NCI-H1694 (cell line): ENCODE data around the gene RUNX2.

Experiments used
- DNase-seq: peaks from one replicate; lab custom pipeline; 2025; lab: John Stamatoyannopoulos, UW

Gene RUNX2

GRCh38 chr6:45487645-45488044 is 159.5 kb downstream of the RUNX2 start:
- no peak for DNase-seq

DNA sequence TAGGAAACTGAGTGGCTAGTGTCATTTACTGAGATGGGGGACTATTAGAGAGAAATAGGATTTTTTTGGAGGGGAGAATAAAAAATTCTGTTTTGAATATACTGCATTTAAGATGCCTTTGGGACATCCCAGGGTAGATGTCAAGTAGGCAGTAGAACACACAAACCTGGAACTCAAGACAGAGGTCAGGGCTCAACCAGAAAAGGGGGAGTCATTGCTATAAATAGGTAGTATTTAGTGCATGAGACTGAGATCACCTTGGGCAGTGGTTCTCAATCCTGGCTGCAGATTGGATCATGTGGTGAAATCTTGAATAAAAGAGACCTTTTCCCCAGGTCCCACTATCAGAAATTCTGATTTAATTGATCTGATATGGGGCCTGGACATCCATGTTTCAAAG is 160.1 kb downstream of the RUNX2 start:
- DNase-seq: no peak

DNA sequence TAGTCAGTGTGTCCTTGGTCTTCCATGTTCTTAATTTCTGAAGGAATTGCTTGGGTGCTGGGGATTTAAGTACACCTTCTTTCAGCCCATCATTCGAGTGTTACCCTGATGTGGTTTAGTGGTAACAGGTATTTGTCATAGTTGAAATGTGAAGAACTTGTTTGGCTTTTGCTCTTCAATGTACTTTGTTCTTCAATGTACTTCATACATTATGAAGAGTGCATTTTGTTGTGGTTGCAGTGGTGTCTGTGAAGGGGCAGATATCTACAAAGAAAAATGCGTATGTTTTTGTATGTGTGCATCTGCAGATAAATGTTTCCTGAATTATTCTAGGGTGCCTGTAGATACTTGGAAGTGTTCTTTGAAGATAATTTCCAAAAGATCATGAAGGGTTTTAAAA is 160.8 kb downstream of the RUNX2 start:
- no peak for DNase-seq

- no peak for DNase-seq
Observed at GRCh38 chr6:45491048-45491735, 163.1 kb downstream of the RUNX2 start.

GRCh38 chr6:45491874-45492273 is 163.7 kb downstream of the RUNX2 start:
- no peak for DNase-seq

DNA sequence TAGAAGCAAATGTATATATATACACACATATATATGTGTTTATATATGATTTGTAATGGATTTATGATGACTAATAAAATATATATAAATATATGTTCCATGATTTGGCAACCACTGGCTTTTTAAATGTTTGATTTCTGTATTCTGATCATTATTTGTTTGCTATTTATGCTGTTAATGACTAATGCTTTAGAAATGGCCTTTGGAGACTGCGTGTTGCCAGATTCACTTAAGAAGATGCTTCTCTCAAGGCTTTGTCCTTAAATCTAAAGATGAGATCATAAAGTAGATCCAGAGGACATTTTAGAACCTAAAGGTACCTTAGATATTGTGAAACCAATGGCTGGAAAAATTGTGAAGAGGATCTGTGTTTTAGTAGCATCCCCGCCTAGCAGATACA is 165.6 kb downstream of the RUNX2 start:
- no peak for DNase-seq

- no peak for DNase-seq
Observed at GRCh38 chr6:45494416-45495135, 166.4 kb downstream of the RUNX2 start.

- no peak for DNase-seq
Observed at GRCh38 chr6:45495429-45496084, 167.4 kb downstream of the RUNX2 start.

GRCh38 chr6:45496085-45496433 is 167.9 kb downstream of the RUNX2 start:
- no peak for DNase-seq

DNA sequence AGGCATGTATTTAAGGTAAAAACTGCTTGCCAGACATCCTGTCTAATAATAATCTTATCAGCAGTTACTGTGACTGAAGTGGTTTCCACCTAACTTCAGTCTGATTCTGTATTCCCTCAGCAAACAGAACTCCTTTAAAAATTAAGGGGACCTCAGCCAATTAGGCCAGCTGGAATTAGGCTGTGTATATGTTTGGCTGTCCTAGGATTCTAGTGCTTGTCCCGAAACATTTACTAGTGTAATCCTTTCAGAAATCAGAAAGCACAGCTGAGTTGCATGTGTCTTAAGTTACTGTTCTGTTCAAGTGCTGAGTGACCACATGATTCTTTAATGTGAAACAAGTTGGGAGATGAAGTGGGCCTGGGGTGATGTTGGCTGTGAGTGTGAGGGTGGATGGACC is 170.5 kb downstream of the RUNX2 start:
- DNase-seq: no peak

GRCh38 chr6:45500924-45501816 is 173.0 kb downstream of the RUNX2 start:
- no peak for DNase-seq

DNA sequence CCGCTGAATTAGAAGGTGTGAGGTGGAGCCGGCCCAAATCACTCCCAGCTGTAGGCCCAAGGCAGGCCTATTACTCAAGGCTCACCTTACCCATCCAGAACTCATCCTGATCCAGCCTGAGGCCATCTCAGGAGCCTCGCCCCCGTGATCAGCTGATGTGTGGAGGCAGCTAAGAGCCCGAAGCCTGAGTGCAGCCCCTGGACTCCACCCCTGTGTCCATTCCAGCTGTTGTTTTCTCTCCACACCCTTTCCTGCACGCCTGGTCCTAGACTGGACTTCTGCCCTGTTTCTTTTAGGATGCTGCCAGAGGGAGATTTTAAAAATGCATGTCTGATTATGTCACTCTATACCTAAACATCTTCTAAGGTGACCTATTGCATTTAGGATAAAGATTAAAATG is 174.3 kb downstream of the RUNX2 start:
- no peak for DNase-seq

DNA sequence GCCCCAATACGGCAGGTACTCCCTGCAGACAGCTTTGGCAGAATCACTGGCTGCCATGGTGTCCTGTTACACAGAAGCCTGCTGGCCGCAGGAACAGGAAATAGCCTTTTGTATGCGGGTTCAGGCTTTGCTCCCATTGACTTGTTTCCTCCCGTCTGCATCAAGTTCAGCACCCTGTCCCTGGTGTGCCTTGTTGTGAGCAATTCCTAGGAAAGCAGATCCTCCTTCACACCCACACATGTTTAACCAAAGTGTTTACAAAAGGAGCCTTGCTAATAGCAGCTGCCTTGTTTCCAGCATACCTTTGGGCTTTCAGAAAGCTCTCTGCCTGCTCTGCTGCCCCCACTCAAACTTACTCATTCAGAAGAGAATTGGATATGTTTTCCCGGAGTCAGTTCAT is 176.8 kb downstream of the RUNX2 start:
- DNase-seq: no peak

DNA sequence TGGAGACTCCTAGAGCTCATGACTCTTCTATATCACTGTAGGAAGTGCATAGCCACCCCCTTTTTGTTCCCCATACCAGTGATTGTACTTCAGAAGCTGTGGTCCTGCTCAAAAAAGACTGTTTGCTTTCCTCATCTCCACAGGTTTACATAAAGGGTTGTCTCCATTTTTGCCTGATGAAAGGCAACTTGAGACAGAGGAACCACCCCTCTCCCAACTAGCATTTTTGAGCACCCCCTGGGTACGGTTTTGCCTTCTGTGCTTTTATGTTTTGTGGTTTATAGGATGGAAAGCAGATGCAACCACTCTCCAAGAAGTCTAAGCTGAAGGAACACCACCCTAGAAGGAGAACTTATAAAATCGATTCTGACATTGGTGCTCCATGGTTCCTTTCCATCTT is 177.3 kb downstream of the RUNX2 start:
- DNase-seq: no peak

DNA sequence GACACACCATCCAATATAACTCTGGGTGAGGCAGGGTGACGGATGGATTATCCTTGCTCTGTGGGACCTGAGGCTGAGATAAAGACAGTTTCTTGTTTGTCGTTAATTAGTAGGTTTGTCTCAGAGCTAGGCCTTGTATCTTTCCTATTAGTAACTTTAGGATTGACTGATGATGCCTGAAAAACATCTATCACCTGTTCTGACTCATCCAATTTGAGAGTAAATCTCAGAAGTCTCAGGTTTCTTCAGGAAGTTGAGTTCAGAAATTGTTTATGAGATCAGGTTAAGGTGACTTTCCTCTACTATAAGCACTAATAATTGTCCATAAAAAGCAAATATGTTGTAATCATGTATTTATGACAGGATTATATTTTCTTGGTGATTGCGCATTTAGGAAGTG is 179.1 kb downstream of the RUNX2 start:
- no peak for DNase-seq

DNA sequence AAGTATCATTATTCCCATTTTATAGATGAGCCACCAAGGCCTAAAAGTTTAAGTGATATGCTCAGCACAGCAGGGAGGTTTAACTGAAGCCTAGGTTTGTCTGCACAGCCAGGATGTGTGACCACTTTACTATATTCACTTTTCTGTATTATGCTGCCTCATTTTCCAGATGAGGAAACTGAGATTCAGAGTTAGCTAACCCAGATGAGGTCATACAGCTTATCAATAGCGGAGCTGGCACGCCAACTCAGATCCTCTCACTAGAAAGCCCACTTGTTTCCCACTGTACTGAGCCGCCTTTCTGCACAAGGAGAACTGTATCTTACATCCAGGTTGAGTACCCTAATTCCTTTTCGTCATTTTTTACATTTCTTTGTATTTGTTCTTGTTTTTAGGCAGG is 181.3 kb downstream of the RUNX2 start:
- DNase-seq: no peak

GRCh38 chr6:45512717-45513116 is 184.6 kb downstream of the RUNX2 start:
- no peak for DNase-seq

DNA sequence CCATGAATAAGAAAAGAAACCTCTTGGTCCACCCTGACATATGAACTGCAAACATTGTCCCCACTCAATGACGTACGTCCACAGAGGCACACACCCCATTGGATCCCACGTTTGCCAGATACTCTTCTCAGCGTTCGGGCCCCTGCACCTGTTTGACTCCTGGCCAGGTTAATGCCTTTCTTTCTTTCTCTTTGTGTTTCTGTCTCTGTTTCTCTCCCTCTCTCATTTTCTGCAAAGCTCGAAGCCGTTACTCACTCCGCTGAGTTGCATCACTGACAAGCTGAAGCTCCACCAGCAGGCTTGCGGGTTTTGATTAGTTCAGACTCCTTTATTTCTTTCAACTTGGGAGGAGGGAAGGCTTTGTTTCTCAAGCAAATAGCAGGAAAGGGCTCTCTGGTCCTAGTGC is 185.1 kb downstream of the RUNX2 start:
- no peak for DNase-seq

GRCh38 chr6:45513843-45514242 is 185.7 kb downstream of the RUNX2 start:
- DNase-seq: no peak

DNA sequence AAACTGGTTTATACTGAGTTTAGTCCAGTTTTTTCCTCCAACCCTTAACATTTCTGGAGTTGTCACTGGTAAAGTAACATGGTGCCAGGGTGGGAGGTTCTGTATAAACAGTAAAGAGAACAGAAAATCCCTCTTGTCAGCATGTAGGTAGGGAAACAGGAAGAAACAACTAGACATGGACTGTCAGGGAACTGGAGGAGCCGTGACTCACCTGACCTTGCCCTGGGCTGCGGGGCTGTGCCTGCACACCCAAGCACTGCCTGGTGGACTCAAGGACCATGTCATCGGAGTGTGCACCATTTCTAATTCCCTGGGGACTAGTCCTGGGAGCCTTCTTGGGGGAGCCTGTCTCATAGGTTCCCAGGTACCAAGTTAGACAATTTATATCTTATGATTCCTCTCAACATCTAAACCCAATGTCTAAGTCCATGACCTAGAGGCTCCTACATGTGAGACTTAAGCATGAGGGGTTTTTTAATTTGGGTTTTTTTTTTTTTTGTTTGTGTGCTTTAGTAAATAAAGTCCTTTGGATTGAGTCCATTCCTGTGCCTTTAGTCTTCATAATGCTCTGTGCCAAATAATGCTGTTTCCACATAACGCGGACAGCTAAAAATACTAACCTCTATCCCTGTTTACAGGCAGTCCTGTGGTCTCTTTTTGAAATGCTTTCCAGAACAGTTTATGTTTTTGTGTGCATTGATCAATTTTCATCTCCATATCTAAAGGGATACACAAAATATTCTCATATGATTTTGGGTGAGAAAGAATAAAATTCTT is 186.5 kb downstream of the RUNX2 start:
- no peak for DNase-seq

GRCh38 chr6:45518013-45518720 is 190.0 kb downstream of the RUNX2 start:
- no peak for DNase-seq
